ENCODE measurements around the gene FAM20B.

Gene FAM20B

DNA sequence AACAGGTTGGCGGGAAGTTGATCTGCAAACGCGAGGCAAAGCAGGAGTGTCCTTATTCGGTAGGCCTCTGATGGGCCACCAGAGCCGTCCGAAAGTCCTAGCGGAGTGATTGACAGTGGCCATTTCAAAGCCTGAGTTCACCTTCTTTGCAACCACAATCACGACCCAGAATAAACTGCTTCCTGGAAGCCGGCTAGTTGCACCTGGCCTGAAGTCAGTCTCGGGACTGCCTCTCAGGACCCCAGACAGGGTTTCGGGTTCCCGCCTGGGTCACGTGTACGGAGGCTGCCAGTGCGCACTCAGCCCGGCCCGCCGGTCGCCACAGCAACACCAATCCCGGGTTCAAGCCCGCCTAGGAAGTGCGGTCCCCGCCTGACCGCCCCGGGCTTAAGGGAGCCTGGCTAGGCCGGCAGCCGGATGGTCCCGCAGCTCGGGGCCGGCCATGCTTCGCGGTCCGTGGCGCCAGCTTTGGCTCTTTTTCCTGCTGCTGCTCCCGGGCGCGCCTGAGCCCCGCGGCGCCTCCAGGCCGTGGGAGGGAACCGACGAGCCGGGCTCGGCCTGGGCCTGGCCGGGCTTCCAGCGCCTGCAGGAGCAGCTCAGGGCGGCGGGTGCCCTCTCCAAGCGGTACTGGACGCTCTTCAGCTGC lies 56.1 kb downstream of the FAM20B start, which contains the start of gene TOR3A:
TSS of gene TOR3A (plus strand) at position 384 of the 646 bp plus-strand sequence. CDS start at position 443, 59 bp downstream.
- TF ChIP-seq, protein P1, sequence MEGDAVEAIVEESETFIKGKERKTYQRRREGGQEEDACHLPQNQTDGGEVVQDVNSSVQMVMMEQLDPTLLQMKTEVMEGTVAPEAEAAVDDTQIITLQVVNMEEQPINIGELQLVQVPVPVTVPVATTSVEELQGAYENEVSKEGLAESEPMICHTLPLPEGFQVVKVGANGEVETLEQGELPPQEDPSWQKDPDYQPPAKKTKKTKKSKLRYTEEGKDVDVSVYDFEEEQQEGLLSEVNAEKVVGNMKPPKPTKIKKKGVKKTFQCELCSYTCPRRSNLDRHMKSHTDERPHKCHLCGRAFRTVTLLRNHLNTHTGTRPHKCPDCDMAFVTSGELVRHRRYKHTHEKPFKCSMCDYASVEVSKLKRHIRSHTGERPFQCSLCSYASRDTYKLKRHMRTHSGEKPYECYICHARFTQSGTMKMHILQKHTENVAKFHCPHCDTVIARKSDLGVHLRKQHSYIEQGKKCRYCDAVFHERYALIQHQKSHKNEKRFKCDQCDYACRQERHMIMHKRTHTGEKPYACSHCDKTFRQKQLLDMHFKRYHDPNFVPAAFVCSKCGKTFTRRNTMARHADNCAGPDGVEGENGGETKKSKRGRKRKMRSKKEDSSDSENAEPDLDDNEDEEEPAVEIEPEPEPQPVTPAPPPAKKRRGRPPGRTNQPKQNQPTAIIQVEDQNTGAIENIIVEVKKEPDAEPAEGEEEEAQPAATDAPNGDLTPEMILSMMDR (conservative IDR thresholded peaks at IDR 0.05) = no peak
- peak within 1 kb of the TSS; percentile 85 for H3K27ac ChIP-seq

DNA sequence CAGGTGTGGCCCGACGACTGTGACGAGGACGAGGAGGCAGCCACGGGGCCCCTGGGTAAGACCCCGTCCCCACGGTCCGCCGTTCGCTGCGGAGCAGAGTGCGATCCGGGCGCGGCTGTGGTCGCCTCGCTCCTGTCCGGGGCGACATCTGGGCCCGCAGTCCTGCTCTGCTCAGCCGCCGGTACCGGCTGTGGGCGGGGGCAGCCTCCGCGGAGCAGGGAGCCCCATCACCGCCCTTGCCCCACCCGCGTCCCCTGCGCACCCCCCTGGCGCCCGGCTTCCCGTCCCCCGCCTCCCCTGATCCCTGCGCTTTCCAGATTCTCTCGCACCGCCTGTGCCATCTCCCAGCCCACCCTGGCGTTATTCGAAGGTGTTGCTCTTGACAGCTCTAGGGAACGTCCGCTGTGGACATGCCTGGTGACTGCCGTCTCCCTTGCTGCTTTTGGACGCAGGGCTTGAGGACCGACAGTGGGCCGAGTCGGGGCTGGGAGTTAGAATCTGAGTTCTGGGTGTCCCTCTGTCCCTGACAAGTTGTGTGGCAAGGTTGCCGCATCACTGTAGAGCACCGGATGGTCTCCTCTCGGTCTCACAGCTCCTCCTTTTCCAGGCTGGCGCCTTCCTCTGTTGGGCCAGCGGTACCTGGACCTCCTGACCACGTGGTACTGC lies 56.8 kb downstream of the FAM20B start:
- H3K27ac ChIP-seq = peak overlapping the region; percentile 85

DNA sequence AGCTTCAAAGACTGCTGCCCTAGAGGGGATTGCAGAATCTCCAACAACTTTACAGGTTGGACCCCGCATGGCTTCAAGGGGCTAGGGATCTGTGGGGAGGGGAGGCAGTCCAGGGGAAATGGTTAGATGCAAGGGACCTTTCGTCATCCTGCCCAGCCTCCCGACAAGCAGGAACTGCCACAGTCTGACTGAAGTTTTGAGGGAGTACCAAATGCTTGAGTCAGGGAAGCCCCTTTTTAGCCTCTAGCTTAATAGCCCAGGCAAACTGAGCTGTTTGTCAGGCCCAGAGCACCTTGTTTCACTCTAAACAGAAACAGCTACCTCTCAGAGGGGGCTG lies 57.3 kb downstream of the FAM20B start:
- TF ChIP-seq, protein P1 (conservative IDR thresholded peaks at IDR 0.05) = no peak
- H3K27ac ChIP-seq = peak overlapping the region; percentile 85

More for the DNA sequence above, 56.8 kb downstream of the FAM20B start:
- TF ChIP-seq, protein P1 (conservative IDR thresholded peaks at IDR 0.05) = no peak

DNA sequence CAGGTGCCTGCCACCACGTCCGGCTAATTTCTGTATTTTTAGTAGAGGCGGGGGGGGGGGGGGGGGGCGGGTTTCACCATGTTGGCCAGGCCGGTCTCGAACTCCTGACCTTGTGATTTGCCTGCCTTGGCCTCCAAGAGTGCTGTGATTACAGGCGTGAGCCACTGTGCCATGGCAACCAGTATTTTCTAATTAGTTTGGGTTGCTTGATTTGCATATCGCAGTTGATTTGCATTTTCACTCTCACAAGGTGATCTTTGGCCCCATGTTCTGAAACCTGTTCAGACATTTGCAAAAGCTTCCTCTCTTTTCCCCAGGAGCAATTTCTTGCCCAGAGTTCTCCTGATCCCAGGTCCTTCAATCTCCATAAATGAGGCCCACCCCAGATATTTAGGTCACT lies 57.8 kb downstream of the FAM20B start:
- TF ChIP-seq, protein P1 (conservative IDR thresholded peaks at IDR 0.05) = no peak
- peak overlapping the region; percentile 85 for H3K27ac ChIP-seq

DNA sequence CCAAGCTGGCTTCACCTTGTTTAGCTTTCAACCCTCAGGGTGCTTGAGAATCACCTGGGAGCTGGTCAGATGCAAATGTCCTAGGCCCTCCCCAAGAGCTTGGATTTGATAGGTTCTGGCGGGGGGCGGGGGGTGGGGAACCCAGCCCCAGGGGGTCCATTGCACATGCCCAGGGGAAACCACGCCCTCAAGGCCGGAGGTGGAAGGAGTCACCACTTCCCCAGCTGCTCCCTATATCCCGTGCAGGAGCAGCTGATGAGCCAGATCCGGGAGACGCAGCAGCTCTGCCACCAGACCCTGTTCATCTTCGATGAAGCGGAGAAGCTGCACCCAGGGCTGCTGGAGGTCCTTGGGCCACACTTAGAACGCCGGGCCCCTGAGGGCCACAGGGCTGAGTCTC lies 62.0 kb downstream of the FAM20B start:
- TF ChIP-seq, protein P1 (conservative IDR thresholded peaks at IDR 0.05) = no peak
- H3K27ac ChIP-seq = no peak overlapping the region

DNA sequence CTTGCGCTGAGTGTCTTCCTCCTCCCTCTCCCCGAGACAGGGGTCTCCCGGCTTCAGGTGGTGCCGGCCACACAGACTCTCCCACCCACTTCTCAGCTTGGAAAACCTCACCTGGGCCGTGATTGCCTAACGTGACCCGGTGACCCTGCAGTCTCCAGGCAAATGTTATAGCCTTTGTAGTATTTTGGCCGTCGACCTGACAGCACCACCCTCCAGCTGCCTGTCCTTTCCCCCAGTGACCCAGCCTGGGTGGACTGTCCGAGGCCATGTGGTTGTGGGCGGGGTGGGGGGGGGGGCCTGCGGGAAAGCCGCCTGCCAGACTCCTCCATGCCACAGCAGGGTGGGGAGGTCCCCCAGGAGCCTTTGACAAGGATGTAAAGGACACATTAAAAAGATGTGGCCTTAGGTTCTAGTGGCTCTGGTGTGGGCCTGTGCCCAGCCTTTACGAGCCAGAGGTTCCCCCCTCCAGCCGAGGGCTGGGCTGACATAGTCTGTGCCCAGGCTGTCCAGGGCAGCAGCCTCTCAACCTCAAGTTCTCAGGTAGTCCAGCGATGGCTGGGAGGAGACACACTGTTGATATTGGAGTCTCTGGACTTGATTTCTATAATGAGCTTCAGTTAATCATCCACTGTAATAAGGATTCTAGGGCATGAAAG lies 64.3 kb downstream of the FAM20B start:
- H3K27ac ChIP-seq = no peak overlapping the region
- TF ChIP-seq, protein P1 (conservative IDR thresholded peaks at IDR 0.05) = no peak

DNA sequence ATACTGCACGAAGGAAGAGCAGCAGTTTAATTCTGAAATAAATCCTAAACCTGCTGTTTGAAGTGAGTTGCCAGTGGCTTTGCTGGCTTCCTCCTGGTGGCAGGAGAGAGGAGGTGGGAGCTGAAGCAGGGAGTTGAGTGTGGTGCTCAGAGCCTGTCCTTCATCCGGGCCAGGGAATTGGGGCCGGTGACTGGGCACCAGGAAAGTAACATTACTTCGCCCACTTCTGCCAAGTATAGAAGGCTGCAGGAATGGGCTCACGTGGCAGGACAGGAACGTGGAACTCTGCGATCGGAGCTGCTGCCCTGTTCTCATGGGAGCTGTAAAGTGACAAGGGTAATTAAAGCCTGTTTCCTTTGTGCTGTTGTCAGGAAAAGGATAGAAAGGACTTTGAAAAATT lies 64.8 kb downstream of the FAM20B start:
- no peak overlapping the region for H3K27ac ChIP-seq
- TF ChIP-seq, protein P1 (conservative IDR thresholded peaks at IDR 0.05) = no peak
